SK-N-SH (cell line): Measurements from ENCODE around the gene TPD52L2. TPM values are rescaled to one million over a fixed set of nuclear protein-coding genes. Genes with fewer than 3 reads are reported as not detected.

Experiments used
- CTCF ChIA-PET: fragments of 300-600, 350-600 bp; formaldehyde crosslinking; extraction: SDS; loops from one replicate; lab custom pipeline; 2021; lab: Yijun Ruan, JAX
- POLR2A ChIA-PET: fragments of 350-600 bp; sonication (Branson Sonifier 250); formaldehyde crosslinking; extraction: SDS; loops from one replicate; lab custom pipeline; 2020; ENCODE audit warnings: antibody characterized with exemption, inconsistent platforms; lab: Yijun Ruan, JAX
- DNase-seq: peaks from one replicate; pipeline ENCODE4 v3.0.0; 2012
- H2AFZ ChIP-seq: fragments of 200-600 bp; sonication (generic); 2 replicates; pipeline ENCODE4 v1.8.1; 2016; ENCODE audit warnings: antibody characterized with exemption, mild to moderate bottlenecking, low read depth
- H3F3A ChIP-seq: fragments of 200-600 bp; sonication (generic); replicated peaks from 2 replicates; pipeline ENCODE3; 2016; ENCODE audit warnings: antibody characterized with exemption, mild to moderate bottlenecking; ENCODE audit not compliant: insufficient read depth
- H3K27ac ChIP-seq, 2 experiments: fragments of 200-500 bp in 1 of 2; fragments of 200-600 bp in 1 of 2; sonication (Bioruptor generic) in 1 of 2; sonication (generic), shearing (Covaris generic) in 1 of 2; 2 replicates each; pipeline versions ENCODE4 v1.5.1 to v1.6.1; 2014 to 2016; ENCODE audit warnings: low read depth in 2 of 2, inconsistent platforms in 1 of 2, low read length in 1 of 2, mild to moderate bottlenecking in 1 of 2, mixed read lengths in 1 of 2
- H3K27me3 ChIP-seq: fragments of 200-600 bp; sonication (generic), shearing (Covaris generic); 2 replicates; pipeline ENCODE4 v1.6.1; 2016; ENCODE audit warnings: mixed run types; ENCODE audit not compliant: insufficient read depth
- H3K36me3 ChIP-seq, 2 experiments: fragments of 200-500 bp in 1 of 2; fragments of 200-600 bp in 1 of 2; sonication (Bioruptor generic) in 1 of 2; sonication (generic) in 1 of 2; replicated peaks in 1 of 2; 2 replicates each; pipeline versions ENCODE3 to v1.5.1; 2014 to 2016; ENCODE audit warnings: low read length in 1 of 2, mild to moderate bottlenecking in 1 of 2; ENCODE audit not compliant: insufficient read depth in 2 of 2, control insufficient read depth in 1 of 2
- H3K4me1 ChIP-seq, 2 experiments: fragments of 200-500 bp in 1 of 2; fragments of 200-600 bp in 1 of 2; sonication (Bioruptor generic) in 1 of 2; sonication (generic), shearing (Covaris generic) in 1 of 2; 2 replicates each; pipeline versions ENCODE4 v1.5.1 to v1.6.1; 2014 to 2016; ENCODE audit warnings: low read depth in 1 of 2, low read length in 1 of 2, mixed run types in 1 of 2; ENCODE audit not compliant: insufficient read depth in 2 of 2, control insufficient read depth in 1 of 2
- H3K4me2 ChIP-seq: fragments of 200-600 bp; sonication (generic), shearing (Covaris generic); 2 replicates; pipeline ENCODE4 v1.6.1; 2017; ENCODE audit warnings: mixed run types
- H3K4me3 ChIP-seq, 2 experiments: fragments of 200-500 bp in 1 of 2; fragments of 200-600 bp in 1 of 2; sonication (Bioruptor generic) in 1 of 2; sonication (generic), shearing (Covaris generic) in 1 of 2; 2 replicates each; pipeline versions ENCODE4 v1.5.1 to v1.8.1; 2014 to 2016; ENCODE audit warnings: low read depth in 2 of 2, inconsistent platforms in 1 of 2, low read length in 1 of 2, mild to moderate bottlenecking in 1 of 2, mixed read lengths in 1 of 2, moderate library complexity in 1 of 2
- H3K79me2 ChIP-seq: fragments of 200-600 bp; sonication (generic); 2 replicates; pipeline ENCODE4 v1.8.1; 2017; ENCODE audit warnings: mild to moderate bottlenecking; ENCODE audit not compliant: insufficient read depth
- H3K9ac ChIP-seq: fragments of 200-600 bp; sonication (generic); 2 replicates; pipeline ENCODE4 v1.6.1; 2017; ENCODE audit warnings: mixed run types
- H3K9me2 ChIP-seq: fragments of 200-600 bp; sonication (generic); 2 replicates; pipeline ENCODE4 v1.6.1; 2017; ENCODE audit warnings: mixed run types
- H3K9me3 ChIP-seq: fragments of 200-600 bp; sonication (generic); 2 replicates; pipeline ENCODE4 v1.6.1; 2017; ENCODE audit warnings: mixed run types, mild to moderate bottlenecking, moderate library complexity
- H4K20me1 ChIP-seq: fragments of 200-600 bp; sonication (generic); 2 replicates; pipeline ENCODE4 v1.6.1; 2017; ENCODE audit warnings: mild to moderate bottlenecking, mixed run types; ENCODE audit not compliant: insufficient read depth
- ELF1 ChIP-seq: IDR thresholded peaks from 2 replicates; pipeline ENCODE4 v1.4.0; 2012
- FOSL2 ChIP-seq: IDR thresholded peaks from 2 replicates; pipeline ENCODE4 v1.4.0; 2012; ENCODE audit warnings: low read depth, mild to moderate bottlenecking, moderate library complexity, borderline replicate concordance
- JUND ChIP-seq: IDR thresholded peaks from 2 replicates; pipeline ENCODE4 v1.4.0; 2012
- MEF2A ChIP-seq: IDR thresholded peaks from 2 replicates; pipeline ENCODE4 v1.4.0; 2012; ENCODE audit warnings: low read depth, borderline replicate concordance
- POLR2AphosphoS5 ChIP-seq: IDR thresholded peaks from 2 replicates; pipeline ENCODE4 v1.6.1; 2012; ENCODE audit warnings: low read depth, low read length
- RCOR1 ChIP-seq: fragments of 150-350 bp; IDR thresholded peaks from 2 replicates; pipeline ENCODE4 v1.6.1; 2017; ENCODE audit warnings: antibody characterized with exemption, low read length
- TAF1 ChIP-seq: IDR thresholded peaks from 2 replicates; pipeline ENCODE4 v1.6.1; 2012; ENCODE audit warnings: low read depth, mild to moderate bottlenecking, low read length, moderate library complexity, borderline replicate concordance
- TCF12 ChIP-seq: IDR thresholded peaks from 2 replicates; pipeline ENCODE4 v1.4.0; 2012
- TEAD4 ChIP-seq: IDR thresholded peaks from 2 replicates; pipeline ENCODE4 v1.4.0; 2012; ENCODE audit warnings: mild to moderate bottlenecking, borderline replicate concordance; ENCODE audit not compliant: insufficient read depth
- WGBS: methylation state at CpG from one replicate; pipeline ENCODE4 v1.1.6; 2017; ENCODE audit warnings: low lambda C conversion rate; 5-methylcytosine and 5-hydroxymethylcytosine counted together
- polyA plus RNA-seq, 3 experiments: library from polyadenylated mRNA; depleted of rRNA; stranded (reverse); fragments of >200 nt; gene quantifications; 2 replicates each; pipeline ENCODE4 v1.2.3, GENCODE V29; 2012
- TF ChIP-seq, protein P1 (sequence below): IDR thresholded peaks from 2 replicates; pipeline ENCODE4 v1.6.1; 2012; ENCODE audit warnings: mild to moderate bottlenecking, low read depth, low read length, moderate library complexity
- TF ChIP-seq, protein P2 (sequence below): fragments of 150-350 bp; IDR thresholded peaks from 2 replicates; pipeline ENCODE4 v1.6.1; 2016; ENCODE audit warnings: mild to moderate bottlenecking, low read depth, low read length
- TF ChIP-seq, protein P3 (sequence below): IDR thresholded peaks from 2 replicates; pipeline ENCODE4 v1.4.0; 2012; ENCODE audit warnings: low read depth, borderline replicate concordance

Gene TPD52L2
- polyA plus RNA-seq, 1 of the 3 experiments (the other 2 are of a cell fraction): 137 TPM

DNA sequence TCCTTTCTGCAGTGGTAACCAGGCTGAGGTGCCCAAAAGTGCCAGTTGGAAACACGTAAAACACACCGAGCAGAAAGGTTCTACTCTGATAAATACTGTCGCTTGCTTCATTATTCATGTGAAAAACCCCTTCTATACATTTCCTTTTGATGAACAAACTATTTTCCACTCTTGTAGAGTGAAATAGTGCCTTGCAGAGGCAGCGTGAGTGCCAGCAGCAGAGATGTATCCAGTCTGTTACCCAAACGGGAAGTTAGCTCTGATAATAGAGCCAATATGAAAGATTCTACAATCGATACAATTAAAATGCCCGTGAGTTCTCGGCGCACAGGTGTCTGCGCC lies 35.5 kb upstream of the TPD52L2 start:
- DNase-seq: no peak
- no peaks in the 10 kb centered on the region for H3K9me2 ChIP-seq
- peaks cover 4% of the 10 kb centered on the region for H3F3A ChIP-seq
- no peaks in the 10 kb centered on the region for H3K36me3 ChIP-seq
- no peaks in the 10 kb centered on the region for H3K79me2 ChIP-seq
- peaks cover 6% of the 10 kb centered on the region; the same call in 1 of the 2 replicates for H3K27me3 ChIP-seq
- TF ChIP-seq RCOR1: no peak
- TF ChIP-seq TAF1: no peak
- TF ChIP-seq, protein P1, sequence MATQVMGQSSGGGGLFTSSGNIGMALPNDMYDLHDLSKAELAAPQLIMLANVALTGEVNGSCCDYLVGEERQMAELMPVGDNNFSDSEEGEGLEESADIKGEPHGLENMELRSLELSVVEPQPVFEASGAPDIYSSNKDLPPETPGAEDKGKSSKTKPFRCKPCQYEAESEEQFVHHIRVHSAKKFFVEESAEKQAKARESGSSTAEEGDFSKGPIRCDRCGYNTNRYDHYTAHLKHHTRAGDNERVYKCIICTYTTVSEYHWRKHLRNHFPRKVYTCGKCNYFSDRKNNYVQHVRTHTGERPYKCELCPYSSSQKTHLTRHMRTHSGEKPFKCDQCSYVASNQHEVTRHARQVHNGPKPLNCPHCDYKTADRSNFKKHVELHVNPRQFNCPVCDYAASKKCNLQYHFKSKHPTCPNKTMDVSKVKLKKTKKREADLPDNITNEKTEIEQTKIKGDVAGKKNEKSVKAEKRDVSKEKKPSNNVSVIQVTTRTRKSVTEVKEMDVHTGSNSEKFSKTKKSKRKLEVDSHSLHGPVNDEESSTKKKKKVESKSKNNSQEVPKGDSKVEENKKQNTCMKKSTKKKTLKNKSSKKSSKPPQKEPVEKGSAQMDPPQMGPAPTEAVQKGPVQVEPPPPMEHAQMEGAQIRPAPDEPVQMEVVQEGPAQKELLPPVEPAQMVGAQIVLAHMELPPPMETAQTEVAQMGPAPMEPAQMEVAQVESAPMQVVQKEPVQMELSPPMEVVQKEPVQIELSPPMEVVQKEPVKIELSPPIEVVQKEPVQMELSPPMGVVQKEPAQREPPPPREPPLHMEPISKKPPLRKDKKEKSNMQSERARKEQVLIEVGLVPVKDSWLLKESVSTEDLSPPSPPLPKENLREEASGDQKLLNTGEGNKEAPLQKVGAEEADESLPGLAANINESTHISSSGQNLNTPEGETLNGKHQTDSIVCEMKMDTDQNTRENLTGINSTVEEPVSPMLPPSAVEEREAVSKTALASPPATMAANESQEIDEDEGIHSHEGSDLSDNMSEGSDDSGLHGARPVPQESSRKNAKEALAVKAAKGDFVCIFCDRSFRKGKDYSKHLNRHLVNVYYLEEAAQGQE: no peak
- TF ChIP-seq, protein P2, sequence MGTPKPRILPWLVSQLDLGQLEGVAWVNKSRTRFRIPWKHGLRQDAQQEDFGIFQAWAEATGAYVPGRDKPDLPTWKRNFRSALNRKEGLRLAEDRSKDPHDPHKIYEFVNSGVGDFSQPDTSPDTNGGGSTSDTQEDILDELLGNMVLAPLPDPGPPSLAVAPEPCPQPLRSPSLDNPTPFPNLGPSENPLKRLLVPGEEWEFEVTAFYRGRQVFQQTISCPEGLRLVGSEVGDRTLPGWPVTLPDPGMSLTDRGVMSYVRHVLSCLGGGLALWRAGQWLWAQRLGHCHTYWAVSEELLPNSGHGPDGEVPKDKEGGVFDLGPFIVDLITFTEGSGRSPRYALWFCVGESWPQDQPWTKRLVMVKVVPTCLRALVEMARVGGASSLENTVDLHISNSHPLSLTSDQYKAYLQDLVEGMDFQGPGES: no peak
- TF ChIP-seq, protein P3, sequence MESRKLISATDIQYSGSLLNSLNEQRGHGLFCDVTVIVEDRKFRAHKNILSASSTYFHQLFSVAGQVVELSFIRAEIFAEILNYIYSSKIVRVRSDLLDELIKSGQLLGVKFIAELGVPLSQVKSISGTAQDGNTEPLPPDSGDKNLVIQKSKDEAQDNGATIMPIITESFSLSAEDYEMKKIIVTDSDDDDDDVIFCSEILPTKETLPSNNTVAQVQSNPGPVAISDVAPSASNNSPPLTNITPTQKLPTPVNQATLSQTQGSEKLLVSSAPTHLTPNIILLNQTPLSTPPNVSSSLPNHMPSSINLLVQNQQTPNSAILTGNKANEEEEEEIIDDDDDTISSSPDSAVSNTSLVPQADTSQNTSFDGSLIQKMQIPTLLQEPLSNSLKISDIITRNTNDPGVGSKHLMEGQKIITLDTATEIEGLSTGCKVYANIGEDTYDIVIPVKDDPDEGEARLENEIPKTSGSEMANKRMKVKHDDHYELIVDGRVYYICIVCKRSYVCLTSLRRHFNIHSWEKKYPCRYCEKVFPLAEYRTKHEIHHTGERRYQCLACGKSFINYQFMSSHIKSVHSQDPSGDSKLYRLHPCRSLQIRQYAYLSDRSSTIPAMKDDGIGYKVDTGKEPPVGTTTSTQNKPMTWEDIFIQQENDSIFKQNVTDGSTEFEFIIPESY: no peak
- TF ChIP-seq MEF2A: no peak
- no peak for TF ChIP-seq POLR2AphosphoS5
- TF ChIP-seq TEAD4: no peak
- TF ChIP-seq FOSL2: no peak
- TF ChIP-seq TCF12: no peak
- TF ChIP-seq JUND: no peak
- no peak for TF ChIP-seq ELF1
- no peak overlapping the region for H3K9ac ChIP-seq
- no peak overlapping the region for H2AFZ ChIP-seq
- 82% methylated on average over 10 of the region's 10 CpGs for WGBS
- POLR2A ChIA-PET: no interaction called here
- H3K4me3 ChIP-seq: peak overlapping the region; percentile 43 to 54; a peak in 2 of 4 replicates
- H3K27ac ChIP-seq: no peak overlapping the region
- CTCF ChIA-PET: interaction anchor here (1.0 to 1.5 kb wide), 3 partner anchors 18 to 43 kb away, joined by 3 to 4 read pairs (median 3); no protein-coding TSS in a partner anchor
- H3K4me2 ChIP-seq: peak overlapping the region; percentile 63; the same call in 1 of the 2 replicates
- H4K20me1 ChIP-seq: no peaks in the 10 kb centered on the region
- peaks cover 4 to 13% of the 10 kb centered on the region in 2 experiments; a peak in 2 of 4 replicates for H3K4me1 ChIP-seq
- H3K9me3 ChIP-seq: no peaks in the 10 kb centered on the region
